GM12891 (cell line): Measurements from ENCODE around the gene RAB11FIP4.

Experiments
- POLR2A ChIP-seq: IDR thresholded peaks from 2 replicates; pipeline ENCODE4 v1.6.1; 2011; ENCODE audit warnings: low read depth, low read length, control low read depth
- POLR2AphosphoS5 ChIP-seq: IDR thresholded peaks from 2 replicates; pipeline ENCODE4 v1.6.1; 2011; ENCODE audit warnings: low read depth, low read length, control low read depth
- TAF1 ChIP-seq: IDR thresholded peaks from 2 replicates; pipeline ENCODE4 v1.6.1; 2011; ENCODE audit warnings: low read depth, low read length, control low read depth

GRCh38 chr17:31442276-31442675 is 50.8 kb downstream of the RAB11FIP4 start:
- TF ChIP-seq POLR2A: no peak
- TF ChIP-seq POLR2AphosphoS5: no peak
- no peak for TF ChIP-seq TAF1
